ENCODE measurements around the gene PSMD14. TPM values are rescaled to one million over a fixed set of nuclear protein-coding genes. Genes with fewer than 3 reads are reported as not detected.

The PSMD14 gene
- polyA plus RNA-seq, 2 donors: 32.2 to 45.6 TPM

DNA sequence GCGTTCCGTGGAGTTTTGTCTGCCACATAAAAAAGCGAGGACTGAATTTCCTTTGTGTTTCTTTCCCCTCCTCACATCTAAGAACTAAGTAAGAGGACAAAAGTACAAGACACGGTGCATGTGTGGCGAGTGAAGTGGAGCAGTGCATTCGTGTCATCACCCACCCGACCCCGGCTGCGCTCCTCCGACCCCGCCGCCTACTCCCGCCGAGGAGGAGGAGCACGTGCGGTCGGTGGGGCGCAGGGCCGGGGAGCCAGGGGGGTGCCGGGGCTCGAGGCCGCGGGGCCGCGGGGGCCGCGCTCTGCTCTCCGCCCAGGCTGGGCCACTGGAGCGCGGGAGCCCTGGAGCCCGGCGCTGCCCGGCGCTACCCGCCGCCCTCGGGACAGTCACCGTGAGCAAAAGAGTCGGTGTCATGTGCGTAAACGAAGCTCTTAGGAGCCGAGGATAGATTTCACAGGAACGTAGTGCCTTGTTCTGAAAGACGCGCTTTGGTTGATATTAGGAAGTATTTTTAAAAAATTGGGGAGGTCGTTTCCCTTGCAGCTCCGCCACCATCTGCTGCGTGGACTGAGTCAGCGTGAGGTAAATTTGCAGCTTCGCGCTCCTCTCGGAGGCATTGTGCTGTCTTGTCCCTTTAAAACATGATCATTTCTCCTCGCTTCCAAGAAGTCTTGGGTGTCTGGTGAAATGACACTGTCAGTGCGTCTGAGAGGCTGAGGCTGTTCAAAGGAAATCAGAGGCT, 118.9 kb downstream of the PSMD14 start:
- peaks cover 13 to 29% of the 10 kb centered on the region in 2 donors for H3K27me3 ChIP-seq (ENCODE audit: control insufficient read depth in 1 of 2, insufficient read depth in 2 of 2, low read length in 2 of 2)
- H3K4me3 ChIP-seq (ENCODE audit: low read depth in 1 of 2, low read length in 2 of 2): peak overlapping the region in 1 of 2 donors; percentile 35
- H3K36me3 ChIP-seq (ENCODE audit: control insufficient read depth in 2 of 2, insufficient read depth in 2 of 2, low read length in 1 of 2): no peaks in the 10 kb centered on the region
- peaks cover 0 to 9% of the 10 kb centered on the region in 2 donors for H3K9me3 ChIP-seq (ENCODE audit: control insufficient read depth in 2 of 2, insufficient read depth in 1 of 2, low read depth in 1 of 2, low read length in 1 of 2)
- WGBS, 2 donors: 9 to 11% methylated on average over 50 to 54 of the region's 54 CpGs
- H3K4me1 ChIP-seq (ENCODE audit: control insufficient read depth in 2 of 2, insufficient read depth in 2 of 2, low read length in 1 of 2): peaks cover 8 to 10% of the 10 kb centered on the region in 2 donors
- H3K27ac ChIP-seq (ENCODE audit: low read depth in 2 of 2, low read length in 1 of 2): no peak overlapping the region

DNA sequence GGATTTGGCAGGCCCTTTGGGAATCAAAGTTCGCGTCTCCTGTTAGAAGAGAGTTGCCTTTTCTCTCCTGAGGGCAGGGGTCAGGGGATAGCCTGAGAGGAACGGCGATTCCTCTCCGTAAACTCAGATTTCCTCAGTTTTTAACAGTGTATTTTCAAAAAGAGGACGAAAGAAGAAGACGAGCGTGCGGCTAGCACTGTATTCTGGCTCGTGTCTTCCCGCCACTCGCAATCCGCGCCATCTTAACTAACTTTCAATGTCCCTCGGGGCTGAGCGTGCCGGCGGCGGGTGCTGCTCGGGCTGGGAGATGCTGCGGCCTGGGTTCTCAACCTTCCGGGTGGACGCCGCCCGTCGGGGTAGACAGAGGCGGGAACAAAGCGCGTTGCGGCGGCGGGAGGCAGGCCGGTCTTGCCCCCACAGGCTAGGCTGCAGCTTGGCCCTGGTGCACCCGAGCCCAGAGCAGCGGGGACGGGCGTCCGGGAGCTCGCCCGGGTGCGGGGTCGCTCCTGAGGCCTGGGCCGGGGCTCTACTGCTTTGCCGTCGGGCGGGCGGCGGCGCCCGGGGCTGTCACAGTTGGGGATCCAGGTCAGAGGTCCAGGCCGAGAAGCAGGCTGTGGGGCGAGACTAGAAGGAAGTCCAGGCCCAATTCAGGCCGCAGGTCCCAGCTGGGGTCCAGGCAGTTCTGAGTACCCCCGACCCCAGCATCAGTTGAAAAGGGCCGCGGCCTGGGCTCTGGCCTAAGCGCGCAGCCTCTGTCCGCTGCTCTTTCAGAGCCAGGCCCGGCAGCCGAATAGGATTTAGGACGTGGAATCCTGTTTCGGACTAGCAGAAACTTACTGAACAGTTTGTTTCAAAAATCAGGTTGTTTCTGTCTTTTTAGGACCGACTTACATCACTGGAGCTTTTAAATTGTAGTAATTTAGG, 119.7 kb downstream of the PSMD14 start:
- Histone ChIP-seq H3K9me3 (ENCODE audit: control insufficient read depth in 2 of 2, insufficient read depth in 1 of 2, low read depth in 1 of 2, low read length in 1 of 2) (peaks cover 0 to 9% of the 10 kb centered on the region in 2 donors), H3K27me3 (ENCODE audit: control insufficient read depth in 1 of 2, insufficient read depth in 2 of 2, low read length in 2 of 2) (peaks cover 13 to 24% of the 10 kb centered on the region in 2 donors), H3K4me1 (ENCODE audit: control insufficient read depth in 2 of 2, insufficient read depth in 2 of 2, low read length in 1 of 2) (peaks cover 8 to 10% of the 10 kb centered on the region in 2 donors), H3K36me3 (ENCODE audit: control insufficient read depth in 2 of 2, insufficient read depth in 2 of 2, low read length in 1 of 2) (no peaks in the 10 kb centered on the region), H3K27ac (ENCODE audit: low read depth in 2 of 2, low read length in 1 of 2) (no peak overlapping the region), H3K4me3 (ENCODE audit: low read depth in 1 of 2, low read length in 2 of 2) (peak overlapping the region in 1 of 2 donors; percentile 35)
- 34 to 41% methylated on average over 62 to 64 of the region's 64 CpGs for WGBS, 2 donors

GRCh38 chr2:161430386-161430785, 122.2 kb downstream of the PSMD14 start:
- H3K9me3 ChIP-seq (ENCODE audit: control insufficient read depth in 2 of 2, insufficient read depth in 1 of 2, low read depth in 1 of 2, low read length in 1 of 2): peaks cover 0 to 4% of the 10 kb centered on the region in 2 donors
- peaks cover 0 to 2% of the 10 kb centered on the region in 2 donors for H3K4me1 ChIP-seq (ENCODE audit: control insufficient read depth in 2 of 2, insufficient read depth in 2 of 2, low read length in 1 of 2)
- peaks cover 13% of the 10 kb centered on the region in 2 donors for H3K27me3 ChIP-seq (ENCODE audit: control insufficient read depth in 1 of 2, insufficient read depth in 2 of 2, low read length in 2 of 2)
- no peak overlapping the region for H3K4me3 ChIP-seq (ENCODE audit: low read depth in 1 of 2, low read length in 2 of 2)
- 76 to 79% methylated on average over 2 of the region's 2 CpGs for WGBS, 2 donors
- no peak overlapping the region for H3K27ac ChIP-seq (ENCODE audit: low read depth in 2 of 2, low read length in 1 of 2)
- H3K36me3 ChIP-seq (ENCODE audit: control insufficient read depth in 2 of 2, insufficient read depth in 2 of 2, low read length in 1 of 2): no peaks in the 10 kb centered on the region

GRCh38 chr2:161432107-161432506, 123.9 kb downstream of the PSMD14 start:
- WGBS, 2 donors: 75 to 76% methylated on average over 3 of the region's 3 CpGs
- peaks cover 6 to 13% of the 10 kb centered on the region in 2 donors for H3K27me3 ChIP-seq (ENCODE audit: control insufficient read depth in 1 of 2, insufficient read depth in 2 of 2, low read length in 2 of 2)

GRCh38 chr2:161434118-161434517, 125.9 kb downstream of the PSMD14 start:
- H3K9me3 ChIP-seq (ENCODE audit: control insufficient read depth in 2 of 2, insufficient read depth in 1 of 2, low read depth in 1 of 2, low read length in 1 of 2): no peaks in the 10 kb centered on the region
- no peak overlapping the region for H3K27ac ChIP-seq (ENCODE audit: low read depth in 2 of 2, low read length in 1 of 2)
- 22 to 33% methylated on average over 1 of the region's 1 CpG for WGBS, 2 donors
- no peaks in the 10 kb centered on the region for H3K4me1 ChIP-seq (ENCODE audit: control insufficient read depth in 2 of 2, insufficient read depth in 2 of 2, low read length in 1 of 2)
- peaks cover 0 to 3% of the 10 kb centered on the region in 2 donors for H3K27me3 ChIP-seq (ENCODE audit: control insufficient read depth in 1 of 2, insufficient read depth in 2 of 2, low read length in 2 of 2)
- H3K4me3 ChIP-seq (ENCODE audit: low read depth in 1 of 2, low read length in 2 of 2): no peak overlapping the region
- no peaks in the 10 kb centered on the region for H3K36me3 ChIP-seq (ENCODE audit: control insufficient read depth in 2 of 2, insufficient read depth in 2 of 2, low read length in 1 of 2)

More at GRCh38 chr2:161432107-161432506, 123.9 kb downstream of the PSMD14 start:
- peaks cover 0 to 2% of the 10 kb centered on the region in 2 donors for H3K4me1 ChIP-seq (ENCODE audit: control insufficient read depth in 2 of 2, insufficient read depth in 2 of 2, low read length in 1 of 2)
- H3K4me3 ChIP-seq (ENCODE audit: low read depth in 1 of 2, low read length in 2 of 2): no peak overlapping the region
- peaks cover 0 to 4% of the 10 kb centered on the region in 2 donors for H3K9me3 ChIP-seq (ENCODE audit: control insufficient read depth in 2 of 2, insufficient read depth in 1 of 2, low read depth in 1 of 2, low read length in 1 of 2)
- H3K36me3 ChIP-seq (ENCODE audit: control insufficient read depth in 2 of 2, insufficient read depth in 2 of 2, low read length in 1 of 2): no peaks in the 10 kb centered on the region
- no peak overlapping the region for H3K27ac ChIP-seq (ENCODE audit: low read depth in 2 of 2, low read length in 1 of 2)

- 78 to 80% methylated on average over 3 of the region's 3 CpGs for WGBS, 2 donors
- Histone ChIP-seq H3K4me1 (ENCODE audit: control insufficient read depth in 2 of 2, insufficient read depth in 2 of 2, low read length in 1 of 2) (no peaks in the 10 kb centered on the region), H3K27ac (ENCODE audit: low read depth in 2 of 2, low read length in 1 of 2) (no peak overlapping the region), H3K4me3 (ENCODE audit: low read depth in 1 of 2, low read length in 2 of 2) (no peak overlapping the region), H3K9me3 (ENCODE audit: control insufficient read depth in 2 of 2, insufficient read depth in 1 of 2, low read depth in 1 of 2, low read length in 1 of 2) (no peaks in the 10 kb centered on the region), H3K36me3 (ENCODE audit: control insufficient read depth in 2 of 2, insufficient read depth in 2 of 2, low read length in 1 of 2) (no peaks in the 10 kb centered on the region), H3K27me3 (ENCODE audit: control insufficient read depth in 1 of 2, insufficient read depth in 2 of 2, low read length in 2 of 2) (no peaks in the 10 kb centered on the region)
Measured at GRCh38 chr2:161436411-161436810, 128.2 kb downstream of the PSMD14 start.

DNA sequence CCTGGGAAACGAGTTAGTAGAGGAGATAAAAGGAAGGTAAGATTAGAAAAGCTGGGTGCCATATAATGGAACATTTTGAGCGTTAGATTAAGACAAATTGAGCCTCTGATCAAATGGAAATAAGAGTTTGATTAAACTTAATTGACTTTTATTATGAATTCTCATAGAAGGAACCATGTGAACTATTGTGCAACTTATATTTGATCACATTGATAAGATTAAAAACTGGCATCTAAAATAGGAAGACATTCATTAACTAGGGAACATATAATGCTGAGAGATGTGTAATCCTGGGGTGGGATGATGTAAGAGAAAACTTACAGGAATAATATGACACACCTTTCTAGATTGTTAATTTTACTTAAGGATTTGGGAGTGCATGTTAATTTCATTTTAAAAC, 130.4 kb downstream of the PSMD14 start:
- no peak overlapping the region for H3K4me3 ChIP-seq (ENCODE audit: low read depth in 1 of 2, low read length in 2 of 2)
- 44 to 51% methylated on average over 2 of the region's 2 CpGs for WGBS, 2 donors

DNA sequence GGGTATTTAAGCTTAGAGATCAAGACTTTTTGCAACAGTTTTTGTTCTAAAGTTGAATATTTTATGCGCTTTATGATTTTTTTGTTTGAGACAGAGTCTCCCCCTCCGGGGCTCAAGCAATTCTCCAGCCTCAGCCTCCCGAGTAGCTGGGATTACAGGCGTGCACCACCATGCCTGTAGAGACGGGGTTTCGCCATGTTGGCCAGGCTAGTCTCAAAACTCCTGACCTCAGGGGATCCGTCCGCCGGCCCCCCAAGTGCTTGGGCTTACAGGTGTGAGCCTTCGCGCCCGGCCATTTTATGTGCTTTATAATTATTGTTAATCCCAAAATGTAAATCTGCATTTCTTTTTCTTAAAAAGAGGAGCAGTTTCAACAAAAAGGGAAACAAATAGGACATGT, 136.9 kb downstream of the PSMD14 start:
- WGBS, 2 donors: 94% methylated on average over 12 of the region's 12 CpGs
- H3K27ac ChIP-seq (ENCODE audit: low read depth in 2 of 2, low read length in 1 of 2): no peak overlapping the region
- H3K36me3 ChIP-seq (ENCODE audit: control insufficient read depth in 2 of 2, insufficient read depth in 2 of 2, low read length in 1 of 2): no peaks in the 10 kb centered on the region
- H3K4me3 ChIP-seq (ENCODE audit: low read depth in 1 of 2, low read length in 2 of 2): no peak overlapping the region
- H3K4me1 ChIP-seq (ENCODE audit: control insufficient read depth in 2 of 2, insufficient read depth in 2 of 2, low read length in 1 of 2): no peaks in the 10 kb centered on the region
- H3K9me3 ChIP-seq (ENCODE audit: control insufficient read depth in 2 of 2, insufficient read depth in 1 of 2, low read depth in 1 of 2, low read length in 1 of 2): no peaks in the 10 kb centered on the region
- no peaks in the 10 kb centered on the region for H3K27me3 ChIP-seq (ENCODE audit: control insufficient read depth in 1 of 2, insufficient read depth in 2 of 2, low read length in 2 of 2)

More for the DNA sequence above, 130.4 kb downstream of the PSMD14 start:
- Histone ChIP-seq H3K36me3 (ENCODE audit: control insufficient read depth in 2 of 2, insufficient read depth in 2 of 2, low read length in 1 of 2) (no peaks in the 10 kb centered on the region), H3K9me3 (ENCODE audit: control insufficient read depth in 2 of 2, insufficient read depth in 1 of 2, low read depth in 1 of 2, low read length in 1 of 2) (no peaks in the 10 kb centered on the region), H3K4me1 (ENCODE audit: control insufficient read depth in 2 of 2, insufficient read depth in 2 of 2, low read length in 1 of 2) (no peaks in the 10 kb centered on the region), H3K27me3 (ENCODE audit: control insufficient read depth in 1 of 2, insufficient read depth in 2 of 2, low read length in 2 of 2) (no peaks in the 10 kb centered on the region), H3K27ac (ENCODE audit: low read depth in 2 of 2, low read length in 1 of 2) (no peak overlapping the region)

DNA sequence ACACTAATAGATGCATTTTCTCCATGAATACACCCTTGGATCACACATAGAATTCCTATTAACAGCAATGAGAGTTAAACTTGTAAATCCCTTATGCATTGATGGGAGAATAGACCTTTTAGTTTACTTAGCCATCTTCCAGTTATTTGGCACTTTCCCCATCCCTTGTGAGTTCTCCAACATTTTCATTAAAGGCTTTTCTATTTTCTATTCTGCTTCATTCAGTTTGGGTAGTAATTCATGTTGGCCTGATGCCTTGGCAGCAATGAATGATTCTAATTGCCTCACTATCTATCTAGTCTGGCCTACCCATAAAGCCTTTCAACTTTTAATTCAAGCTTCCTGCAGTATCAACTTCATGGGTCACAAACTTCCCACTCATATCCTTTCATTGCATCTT, 140.2 kb downstream of the PSMD14 start:
- Histone ChIP-seq H3K27ac (ENCODE audit: low read depth in 2 of 2, low read length in 1 of 2) (no peak overlapping the region), H3K9me3 (ENCODE audit: control insufficient read depth in 2 of 2, insufficient read depth in 1 of 2, low read depth in 1 of 2, low read length in 1 of 2) (no peaks in the 10 kb centered on the region), H3K36me3 (ENCODE audit: control insufficient read depth in 2 of 2, insufficient read depth in 2 of 2, low read length in 1 of 2) (no peaks in the 10 kb centered on the region), H3K4me1 (ENCODE audit: control insufficient read depth in 2 of 2, insufficient read depth in 2 of 2, low read length in 1 of 2) (no peaks in the 10 kb centered on the region), H3K27me3 (ENCODE audit: control insufficient read depth in 1 of 2, insufficient read depth in 2 of 2, low read length in 2 of 2) (no peaks in the 10 kb centered on the region), H3K4me3 (ENCODE audit: low read depth in 1 of 2, low read length in 2 of 2) (no peak overlapping the region)
